ENCODE results near the gene C19orf85.

DNA sequence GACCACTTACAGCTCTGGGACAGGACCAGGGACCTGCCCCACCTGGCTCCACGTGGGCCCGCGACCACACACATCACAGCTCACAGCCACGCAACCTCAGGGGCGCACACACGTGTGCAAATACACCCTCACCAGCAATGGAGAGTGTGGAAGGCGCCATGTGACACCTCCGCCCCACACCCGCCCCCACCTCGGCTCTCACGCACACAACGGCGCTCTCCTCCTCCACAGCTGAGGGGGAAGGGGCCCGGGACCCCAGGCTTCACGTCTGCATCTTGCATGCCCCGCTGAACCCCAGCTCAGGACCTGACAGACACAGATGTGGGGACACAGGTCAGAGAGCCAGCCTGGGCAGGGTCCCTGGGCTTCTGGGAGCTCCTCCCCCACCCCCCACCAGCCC, 15.1 kb downstream of the C19orf85 start:
- TF ChIP-seq, protein P1, sequence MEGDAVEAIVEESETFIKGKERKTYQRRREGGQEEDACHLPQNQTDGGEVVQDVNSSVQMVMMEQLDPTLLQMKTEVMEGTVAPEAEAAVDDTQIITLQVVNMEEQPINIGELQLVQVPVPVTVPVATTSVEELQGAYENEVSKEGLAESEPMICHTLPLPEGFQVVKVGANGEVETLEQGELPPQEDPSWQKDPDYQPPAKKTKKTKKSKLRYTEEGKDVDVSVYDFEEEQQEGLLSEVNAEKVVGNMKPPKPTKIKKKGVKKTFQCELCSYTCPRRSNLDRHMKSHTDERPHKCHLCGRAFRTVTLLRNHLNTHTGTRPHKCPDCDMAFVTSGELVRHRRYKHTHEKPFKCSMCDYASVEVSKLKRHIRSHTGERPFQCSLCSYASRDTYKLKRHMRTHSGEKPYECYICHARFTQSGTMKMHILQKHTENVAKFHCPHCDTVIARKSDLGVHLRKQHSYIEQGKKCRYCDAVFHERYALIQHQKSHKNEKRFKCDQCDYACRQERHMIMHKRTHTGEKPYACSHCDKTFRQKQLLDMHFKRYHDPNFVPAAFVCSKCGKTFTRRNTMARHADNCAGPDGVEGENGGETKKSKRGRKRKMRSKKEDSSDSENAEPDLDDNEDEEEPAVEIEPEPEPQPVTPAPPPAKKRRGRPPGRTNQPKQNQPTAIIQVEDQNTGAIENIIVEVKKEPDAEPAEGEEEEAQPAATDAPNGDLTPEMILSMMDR (IDR thresholded peaks at IDR 0.05): no peak
- TF ChIP-seq POLR2A (IDR thresholded peaks at IDR 0.05): no peak

Data from adrenal gland (tissue), 5 donors.